Mesenteric fat pad (tissue), 1 donor: ENCODE results near the gene SNX7. TPM values are rescaled to one million over a fixed set of nuclear protein-coding genes. Genes with fewer than 3 reads are reported as not detected.

Source experiments
- DNase-seq: peaks from one replicate; pipeline ENCODE4 v3.0.0-alpha.2; 2020; ENCODE audit warnings: low spot score
- long read RNA-seq: library from polyadenylated mRNA; unstranded; transcript quantifications from one replicate; pipeline ENCODE4 v2.0.0, GENCODE V29; 2020
- total RNA-seq: library from RNA; stranded (reverse); fragmentation: NEBNext Ultra II Directional; extraction: Animal tissue kit (Norgen Biotek cat#: 25700); gene quantifications from one replicate; pipeline ENCODE4 v1.2.1, GENCODE V29; 2021
- donor health status: DM: yes; HTN: yes; CAD: no.

The SNX7 gene, protein sequence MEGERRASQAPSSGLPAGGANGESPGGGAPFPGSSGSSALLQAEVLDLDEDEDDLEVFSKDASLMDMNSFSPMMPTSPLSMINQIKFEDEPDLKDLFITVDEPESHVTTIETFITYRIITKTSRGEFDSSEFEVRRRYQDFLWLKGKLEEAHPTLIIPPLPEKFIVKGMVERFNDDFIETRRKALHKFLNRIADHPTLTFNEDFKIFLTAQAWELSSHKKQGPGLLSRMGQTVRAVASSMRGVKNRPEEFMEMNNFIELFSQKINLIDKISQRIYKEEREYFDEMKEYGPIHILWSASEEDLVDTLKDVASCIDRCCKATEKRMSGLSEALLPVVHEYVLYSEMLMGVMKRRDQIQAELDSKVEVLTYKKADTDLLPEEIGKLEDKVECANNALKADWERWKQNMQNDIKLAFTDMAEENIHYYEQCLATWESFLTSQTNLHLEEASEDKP
- total RNA-seq, result 14.3 TPM
- long read RNA-seq, transcript SNX7-201 (9 exons, 1,734 nt), result major isoform, 22 of 28 reads
- long read RNA-seq, partial matches to known transcripts, result 1 of 28 reads
- long read RNA-seq, other reads (novel, unspliced or antisense), result 5 of 28 reads

DNA sequence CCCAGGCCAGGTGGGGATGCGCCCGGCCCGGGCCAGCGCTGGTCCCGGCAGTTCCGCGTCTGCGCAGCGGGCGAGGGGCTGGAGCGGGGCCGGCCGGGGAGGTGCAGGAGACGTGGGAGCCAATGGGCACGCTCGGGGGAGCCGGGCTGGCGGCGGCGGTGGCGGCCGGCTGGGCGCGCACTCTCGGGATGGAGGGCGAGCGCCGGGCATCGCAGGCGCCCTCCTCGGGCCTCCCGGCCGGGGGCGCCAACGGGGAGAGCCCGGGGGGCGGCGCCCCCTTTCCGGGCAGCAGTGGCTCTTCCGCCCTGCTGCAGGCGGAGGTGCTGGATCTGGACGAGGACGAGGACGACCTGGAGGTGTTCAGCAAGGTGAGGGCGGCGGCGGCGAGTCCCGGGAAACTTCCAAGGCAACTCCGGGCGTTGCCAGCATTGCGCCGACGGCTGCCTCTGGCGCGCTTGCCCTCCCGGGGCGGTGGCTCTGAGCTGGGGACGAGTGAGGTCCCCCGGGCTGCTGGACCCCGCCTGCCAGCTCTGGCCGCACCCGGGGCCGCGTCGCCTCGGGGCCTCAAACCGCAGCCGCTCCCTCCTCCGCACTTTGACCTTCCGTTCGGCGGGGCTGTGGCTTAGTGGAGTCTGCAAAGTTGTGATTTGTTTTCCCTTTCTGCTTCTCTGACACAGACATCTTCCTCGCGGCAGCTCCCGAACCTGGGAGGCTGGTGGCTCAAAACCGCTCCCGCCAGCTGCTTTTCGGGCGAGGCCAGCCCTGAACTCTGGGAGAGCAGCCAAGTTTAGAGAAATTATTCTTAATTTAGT is at the start of gene SNX7:
Gene SNX7 (plus strand): TSS at position 178 of the 812 bp plus-strand sequence. CDS start 11 bp downstream, at position 189.
- DNase-seq, result peak; percentile 93

DNA sequence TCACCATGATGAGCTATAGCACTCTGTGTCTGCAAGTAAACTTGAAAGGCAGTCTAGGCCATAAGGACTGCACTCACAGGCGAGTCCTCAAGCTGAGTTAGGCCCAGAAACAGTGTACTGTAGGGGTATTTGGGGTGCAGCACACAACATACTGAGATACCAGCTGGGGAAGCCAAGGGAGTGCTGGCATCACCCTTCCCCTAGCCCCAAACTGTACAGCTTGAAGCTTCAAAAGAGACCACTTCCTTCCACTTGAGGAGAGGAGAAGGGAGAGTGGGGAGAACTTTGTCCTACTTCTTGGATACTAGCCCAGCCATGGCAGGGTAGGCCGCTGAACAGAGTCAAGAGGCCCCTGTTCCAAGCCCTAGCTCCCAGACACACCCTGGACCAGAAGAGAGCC is 24.2 kb upstream of the SNX7 start:
- no peak for DNase-seq

DNA sequence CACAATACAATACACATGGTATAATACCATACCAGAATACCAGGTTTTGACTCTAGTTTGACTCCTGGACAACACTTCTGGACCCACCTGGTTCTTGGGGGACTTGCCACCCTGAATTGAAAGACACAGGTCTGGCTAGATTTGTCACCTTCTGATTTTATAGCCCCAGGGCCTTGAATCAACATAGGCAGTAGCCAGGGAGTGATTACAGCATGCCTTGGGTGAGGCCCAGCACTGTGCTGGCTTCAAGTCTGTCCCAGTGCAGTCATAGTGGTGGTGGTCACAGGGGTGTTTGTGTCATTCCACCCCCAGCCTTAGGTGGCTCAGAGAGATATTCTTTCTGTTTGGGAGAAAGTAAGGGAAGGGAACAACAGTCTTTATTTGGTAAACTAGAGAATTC is 23.3 kb upstream of the SNX7 start:
- no peak for DNase-seq

DNA sequence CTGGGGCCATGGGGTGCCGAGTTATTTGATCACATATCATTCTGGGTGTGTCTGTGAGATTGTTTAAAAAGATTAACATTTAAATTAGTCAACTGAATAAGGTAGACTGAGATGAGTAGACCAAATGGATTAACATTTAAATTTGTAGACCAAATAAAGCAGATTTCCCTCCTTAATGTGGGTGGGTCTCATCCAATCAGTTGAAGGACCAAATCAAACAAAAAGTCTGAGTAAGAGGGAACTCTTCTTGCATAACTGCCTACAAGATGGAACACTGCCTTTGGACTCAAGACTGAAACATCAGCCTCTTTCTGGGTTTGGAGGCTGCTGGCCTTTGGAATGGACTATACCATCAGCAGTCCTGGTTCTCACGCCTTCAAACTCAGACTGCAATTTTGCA is 17.0 kb upstream of the SNX7 start:
- no peak for DNase-seq

DNA sequence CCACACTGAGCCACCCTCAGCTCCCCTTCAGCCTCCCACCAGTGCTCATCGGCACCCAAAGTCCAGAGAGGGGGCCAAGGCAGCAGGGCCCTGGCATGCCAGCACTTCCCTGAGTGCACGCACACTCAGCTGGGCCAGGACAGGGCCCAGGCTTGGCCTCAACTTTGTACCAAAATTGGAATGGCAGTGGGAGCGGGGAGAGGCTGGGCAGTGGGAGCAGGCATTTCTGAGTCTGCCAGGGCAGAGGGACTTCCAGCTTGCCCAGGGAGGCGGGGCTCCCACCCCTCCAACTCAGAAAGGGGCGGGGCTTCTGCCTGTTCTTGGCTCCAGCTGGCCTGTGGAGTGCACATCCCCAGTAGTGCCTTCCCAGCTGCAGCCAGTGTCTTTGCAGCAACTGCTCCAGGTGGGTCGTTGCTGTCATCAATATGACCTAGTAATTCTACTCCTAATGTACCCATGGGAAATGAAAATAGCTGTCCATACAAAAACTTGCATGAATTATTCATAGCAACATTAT is 10.3 kb upstream of the SNX7 start:
- no peak for DNase-seq

DNA sequence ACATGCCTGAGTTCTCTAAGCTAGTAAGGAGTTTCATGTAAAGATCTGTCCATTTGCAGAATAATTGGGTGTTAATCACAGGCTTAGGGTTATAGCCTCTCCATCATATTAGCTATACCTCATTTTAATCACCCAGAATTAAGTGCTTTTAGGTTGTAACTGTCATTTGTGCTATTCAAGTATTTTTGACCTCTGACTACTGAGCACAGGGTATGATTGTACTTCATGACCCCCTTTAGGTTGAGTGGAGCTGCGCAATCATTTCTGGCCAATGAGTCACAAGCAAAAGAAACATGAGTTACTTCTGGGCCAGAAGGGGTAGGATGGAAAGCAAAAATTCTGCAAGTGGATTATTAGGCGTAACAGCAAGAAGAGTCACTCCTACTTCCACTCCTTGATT is 8.4 kb upstream of the SNX7 start:
- no peak for DNase-seq

DNA sequence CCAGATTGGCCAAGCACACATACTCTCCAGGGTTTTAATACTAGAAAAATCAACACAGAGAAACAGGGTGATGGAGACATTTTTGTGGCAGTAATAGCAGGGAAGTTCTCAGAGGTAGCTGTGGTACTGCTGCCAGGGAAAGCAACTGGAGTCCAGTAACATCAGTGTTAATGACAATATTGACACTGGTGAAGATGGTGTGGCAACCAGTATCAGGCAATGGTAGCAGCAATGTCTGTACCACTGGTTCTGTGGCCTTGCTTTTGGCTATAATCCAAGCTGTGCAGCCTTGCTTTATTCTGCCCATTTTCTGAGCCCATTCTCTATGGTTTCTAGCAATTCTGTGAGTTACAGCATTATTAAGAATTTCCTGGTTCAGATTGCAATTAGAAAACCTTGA is 1.6 kb upstream of the SNX7 start:
- no peak for DNase-seq

DNA sequence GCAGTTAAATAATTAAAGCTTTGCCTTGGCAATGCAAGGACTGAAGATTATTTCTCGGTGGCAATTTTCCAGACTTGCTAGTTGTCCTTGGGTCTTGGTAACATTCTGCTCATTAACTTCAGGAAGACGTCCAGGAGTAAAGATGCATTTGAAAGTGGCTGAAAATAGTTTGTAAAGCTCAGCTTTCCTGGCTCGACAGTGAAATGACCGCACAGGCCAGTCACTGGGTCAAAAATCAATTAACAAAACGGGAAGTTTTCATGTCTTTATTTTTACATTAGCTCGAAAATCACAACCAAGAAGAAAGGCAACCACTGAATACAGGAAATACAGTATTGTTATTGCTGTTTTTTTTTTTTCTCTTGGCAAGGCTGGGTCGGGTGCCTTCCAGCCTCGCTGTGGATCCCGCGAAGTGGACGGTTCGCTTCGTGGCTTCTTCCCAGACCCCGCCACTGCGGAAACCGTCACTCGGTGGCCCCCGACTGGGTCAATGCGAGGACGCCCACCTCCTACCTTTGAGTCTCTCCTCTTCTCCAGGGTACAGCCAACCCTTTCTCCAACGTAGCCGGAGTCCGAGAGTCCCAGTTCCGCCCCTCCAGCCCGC is 479 bp upstream of the SNX7 start:
- DNase-seq, result no peak

DNA sequence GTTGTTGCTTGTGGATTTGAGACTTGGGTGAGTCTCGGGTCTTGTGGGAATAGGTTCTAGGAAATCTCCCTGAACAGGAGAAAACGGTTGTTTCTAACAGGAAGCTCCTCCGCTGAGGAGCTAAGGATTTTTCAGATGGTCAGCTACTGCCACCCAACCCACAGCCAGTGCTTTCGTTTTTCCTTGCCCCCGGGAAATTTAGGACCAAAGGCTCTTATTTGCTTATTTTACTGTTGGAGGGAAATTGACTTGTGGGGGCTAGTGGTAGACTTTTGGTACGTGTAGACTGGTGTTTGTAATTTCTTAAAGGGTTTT is 792 bp downstream of the SNX7 start:
- no peak for DNase-seq

DNA sequence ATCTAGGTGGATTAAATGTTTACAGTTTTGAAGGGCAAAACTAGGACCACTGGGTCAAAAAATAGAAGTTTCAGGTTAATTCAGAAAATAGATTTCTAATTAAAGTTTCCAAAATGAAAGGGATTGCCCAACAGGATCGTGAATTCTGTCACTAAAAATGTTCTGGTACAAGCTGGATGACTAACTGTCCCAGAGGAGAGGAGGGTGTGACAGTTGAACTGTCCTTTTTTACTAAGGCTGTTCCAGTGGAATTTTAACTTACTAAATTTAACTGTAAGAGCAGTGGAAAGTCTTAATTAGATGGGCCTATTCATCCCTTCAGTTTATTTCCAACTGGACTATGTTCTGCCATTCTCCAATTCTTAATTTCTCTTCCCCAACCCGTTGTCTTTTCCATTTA is 7.2 kb downstream of the SNX7 start:
- DNase-seq, result no peak

DNA sequence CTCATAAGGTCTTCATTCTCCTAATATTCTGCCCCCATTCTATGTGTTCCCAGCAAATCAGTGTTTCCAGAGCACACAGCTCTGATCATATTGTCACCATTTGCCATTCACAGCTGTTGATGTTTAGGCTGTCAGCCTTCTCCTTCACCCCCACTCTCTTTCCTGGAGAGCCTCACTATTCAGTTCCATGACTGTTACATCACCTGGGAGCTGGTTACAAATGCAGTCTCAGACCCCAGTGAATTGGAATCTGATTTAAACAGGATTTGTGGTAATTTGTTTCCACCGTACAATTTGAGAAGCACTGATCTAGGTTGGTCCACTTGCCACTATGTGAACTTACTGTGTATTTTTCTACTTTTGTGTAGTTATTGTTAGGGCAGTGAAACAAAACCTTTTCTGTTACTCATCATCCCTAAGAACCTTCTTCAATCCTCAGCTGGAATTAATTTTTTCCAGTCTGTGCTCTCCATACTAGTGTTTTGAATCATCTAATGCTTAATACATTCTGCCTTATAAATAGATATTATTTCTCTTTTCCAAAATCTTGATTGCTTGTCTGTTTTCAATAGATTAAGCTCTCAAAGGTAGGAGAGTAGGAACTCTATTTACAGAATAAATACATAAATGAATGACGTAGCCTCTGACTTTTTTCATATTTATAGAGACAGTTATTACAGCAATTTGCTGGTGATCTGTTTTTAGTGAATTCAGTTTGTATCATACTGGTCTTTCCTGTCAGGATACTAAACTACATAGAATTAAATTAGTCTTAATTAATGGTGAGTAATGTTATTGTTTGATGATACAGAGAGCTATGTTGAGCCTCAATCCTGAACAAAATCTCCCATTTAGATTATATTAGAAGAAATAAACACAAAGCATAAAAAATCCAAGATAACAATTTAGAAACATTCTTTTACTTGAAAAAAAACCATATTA is 8.1 kb downstream of the SNX7 start:
- DNase-seq, result no peak

DNA sequence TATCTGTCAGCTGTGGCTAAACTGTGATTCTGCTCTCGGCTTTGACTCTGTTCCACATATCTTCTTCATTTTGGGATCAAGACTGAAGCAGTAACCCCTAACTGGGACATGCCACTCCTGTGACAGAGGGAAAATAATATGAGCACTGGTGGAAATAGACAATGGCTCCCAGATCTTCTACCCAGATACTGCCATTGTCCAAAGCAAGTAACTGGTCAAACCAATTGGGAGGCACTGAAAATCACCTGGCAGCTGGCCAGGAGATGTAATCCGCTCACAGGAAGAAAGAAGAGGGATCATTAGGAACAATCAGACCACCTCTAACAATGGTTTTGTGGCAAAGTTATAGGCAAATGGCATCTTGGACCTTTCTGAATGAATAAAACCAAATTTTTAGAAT is 10.7 kb downstream of the SNX7 start:
- DNase-seq, result no peak

DNA sequence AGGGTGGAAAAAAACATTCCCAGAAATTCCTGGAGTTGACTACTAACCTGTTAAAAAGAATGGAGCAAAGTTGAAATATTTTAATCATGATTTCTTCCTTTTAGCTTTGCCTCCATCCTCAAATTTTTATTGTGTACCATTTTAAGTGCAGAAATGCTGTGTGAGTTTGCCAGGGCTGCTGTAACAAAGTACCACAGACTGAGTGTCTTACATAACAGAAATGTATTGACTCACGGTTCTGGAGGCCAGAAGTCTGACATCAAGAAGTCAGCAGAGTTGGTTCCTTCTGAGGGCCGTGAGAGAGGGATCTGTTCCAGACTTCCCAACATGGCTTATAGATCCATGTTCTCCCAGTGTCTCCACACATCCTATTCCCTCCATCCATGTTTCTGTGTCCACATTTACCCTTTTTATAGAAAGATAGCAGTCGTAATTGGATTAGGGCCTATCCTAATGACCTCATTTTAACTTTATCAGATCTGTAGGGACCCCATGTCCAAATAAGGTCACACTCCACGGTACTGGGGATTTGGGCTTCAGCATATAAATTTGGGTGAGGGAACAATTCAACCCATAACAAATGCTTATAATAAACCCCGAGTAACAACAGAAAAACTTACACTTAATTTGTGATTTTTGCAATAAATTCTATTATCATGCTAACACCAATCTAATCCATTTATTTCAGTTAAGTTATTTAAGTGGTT is 12.7 kb downstream of the SNX7 start:
- DNase-seq, result no peak

DNA sequence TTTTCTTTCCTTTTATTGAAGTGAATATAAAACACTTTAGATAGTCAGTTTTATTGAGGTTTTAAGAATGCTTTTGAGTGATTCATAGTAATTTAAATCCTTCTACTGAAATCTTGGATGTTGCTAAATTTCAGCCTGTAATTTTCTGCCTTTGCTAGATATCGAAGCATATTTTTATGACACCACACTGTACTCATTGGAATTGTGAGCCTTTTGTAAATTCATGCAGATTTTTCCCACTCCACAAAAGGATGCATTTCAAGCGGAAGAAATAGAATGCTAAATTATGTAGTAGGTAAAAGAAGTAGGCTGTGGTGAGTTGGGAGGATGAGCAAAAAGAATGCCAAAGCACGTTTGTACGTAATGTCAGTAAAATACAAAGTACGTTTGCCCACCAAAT is 13.8 kb downstream of the SNX7 start:
- DNase-seq, result no peak

DNA sequence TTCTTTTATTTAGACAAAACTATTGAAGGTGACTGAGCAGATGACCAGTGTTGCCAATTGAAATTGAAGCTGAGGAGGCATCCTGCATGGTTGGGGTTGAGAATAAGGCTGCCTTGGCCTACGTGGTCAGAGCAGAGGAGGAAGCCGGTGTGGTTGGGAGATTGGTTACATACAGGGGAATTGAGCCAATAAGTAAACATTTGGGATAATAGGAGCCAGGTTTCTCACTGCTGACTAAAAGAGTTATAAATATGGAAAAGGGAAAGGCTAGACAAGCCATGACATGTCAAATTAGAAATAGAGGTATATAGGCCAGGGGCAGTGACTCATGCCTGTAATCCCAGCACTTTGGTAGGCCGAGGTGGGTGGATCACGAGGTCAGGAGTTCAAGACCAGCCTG is 15.8 kb downstream of the SNX7 start:
- no peak for DNase-seq

DNA sequence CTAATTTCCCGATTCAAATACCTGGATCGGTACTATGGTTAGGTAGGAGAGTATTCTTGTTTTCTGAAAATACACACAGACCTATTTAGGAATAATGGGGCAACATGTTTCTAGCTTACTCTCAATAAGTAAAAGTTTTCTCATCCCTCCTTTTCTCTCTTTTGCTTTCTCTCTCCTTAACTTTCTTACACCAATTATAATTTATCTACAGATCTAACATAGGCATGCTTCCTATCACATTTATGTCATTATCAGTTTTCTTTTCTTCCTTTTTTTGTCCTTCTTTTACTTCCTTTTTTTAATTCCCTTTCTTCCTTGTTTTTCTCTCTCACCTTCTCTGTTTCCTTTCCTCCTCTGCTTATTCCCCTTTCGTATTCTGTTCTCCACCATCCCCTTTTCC is 20.3 kb downstream of the SNX7 start:
- DNase-seq, result no peak

DNA sequence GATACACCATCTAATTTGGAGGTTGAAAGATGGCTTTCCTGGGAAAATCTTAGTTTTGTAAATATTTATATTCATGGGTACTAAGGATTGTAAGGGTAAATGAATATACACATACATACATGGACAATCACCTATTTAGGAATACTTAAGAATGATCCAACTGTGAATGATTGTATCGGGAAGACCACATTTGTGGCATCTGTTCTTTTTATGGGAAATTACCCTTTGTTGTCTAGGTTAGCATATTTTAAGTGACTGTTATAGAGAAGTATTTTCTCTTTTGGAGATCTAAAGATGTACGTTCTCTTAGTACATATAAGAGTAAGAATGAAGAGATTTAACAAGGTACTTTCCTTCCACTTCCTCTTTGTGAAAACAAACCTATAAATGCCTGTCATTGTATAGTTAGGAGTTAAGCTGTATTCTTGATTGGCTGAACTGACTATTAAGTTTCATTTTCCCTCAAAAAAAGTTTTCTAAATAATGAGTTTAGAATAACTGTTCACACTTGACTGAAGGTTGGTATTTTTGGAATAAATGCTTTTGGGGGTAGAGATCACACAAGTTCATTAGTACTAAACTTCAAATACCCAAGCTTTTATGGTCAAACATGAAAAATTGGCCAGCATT is 26.7 kb downstream of the SNX7 start:
- DNase-seq, result no peak

DNA sequence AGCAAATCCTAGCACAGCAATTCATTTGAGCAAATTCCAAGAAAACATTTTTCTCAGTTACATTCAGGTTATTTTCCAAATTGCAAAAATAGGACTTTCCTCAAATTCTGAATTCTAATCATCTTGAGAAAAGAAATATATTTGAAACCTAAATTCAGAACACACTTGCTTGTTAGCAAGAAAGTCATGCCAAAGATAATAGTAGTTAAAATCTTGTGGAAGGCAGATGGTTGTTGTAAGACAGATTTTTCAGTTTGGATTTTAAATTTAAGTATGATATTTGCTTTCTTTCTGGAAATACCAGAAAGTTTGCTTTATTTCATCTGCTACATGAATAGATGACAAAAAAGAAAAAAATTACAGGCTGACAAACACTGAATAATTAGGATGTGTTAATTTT is 29.1 kb downstream of the SNX7 start:
- no peak for DNase-seq

DNA sequence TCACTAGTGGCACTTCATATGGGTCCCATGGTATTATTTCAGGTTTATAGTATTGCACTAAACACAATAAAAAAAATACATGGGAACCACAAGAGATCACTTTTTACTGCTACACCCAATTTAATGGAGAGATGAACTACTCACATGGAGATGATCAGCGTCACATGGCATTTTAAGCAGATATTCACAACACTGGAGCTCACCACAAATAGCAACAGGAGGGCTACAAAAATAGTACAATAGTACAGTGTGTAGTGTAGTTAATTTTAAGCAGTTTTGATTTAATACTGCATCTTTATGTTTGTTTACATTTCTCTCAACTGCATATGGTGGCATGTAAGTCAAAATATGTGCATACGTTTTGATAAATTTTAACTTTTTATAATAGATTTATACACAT is 31.0 kb downstream of the SNX7 start:
- DNase-seq, result no peak

DNA sequence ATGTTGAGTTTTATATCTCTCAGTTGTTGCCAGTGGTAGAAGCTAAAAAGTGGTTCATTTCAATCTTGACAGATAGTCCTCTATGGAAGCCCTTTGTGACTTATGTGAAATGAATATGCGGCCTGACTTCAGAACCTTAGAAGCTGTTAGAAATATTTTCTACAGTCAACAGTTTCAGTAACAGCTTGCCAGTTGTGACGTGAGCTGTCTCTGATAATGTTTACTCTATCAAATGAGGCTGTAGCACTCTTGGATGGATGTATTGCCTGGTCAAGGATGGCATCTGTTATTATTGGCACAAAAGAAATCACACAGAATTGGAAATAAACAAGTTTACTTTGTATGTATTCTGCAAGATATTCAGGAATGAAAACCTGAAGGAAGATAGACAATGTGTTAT is 31.9 kb downstream of the SNX7 start:
- no peak for DNase-seq
